Measurements from ENCODE around the gene ANXA6. TPM values are rescaled to one million over a fixed set of nuclear protein-coding genes. Genes with fewer than 3 reads are reported as not detected.

ANXA6 gene
- total RNA-seq, 1 experiment from 2014 or later, result 98.7 TPM

GRCh38 chr5:151086192-151086869 is 71.2 kb downstream of the ANXA6 start:
- no peak overlapping the region for H3K4me2 ChIP-seq (ENCODE audit: insufficient read depth, insufficient read length, low read length)
- no peak overlapping the region for H2BK5ac ChIP-seq (ENCODE audit: insufficient read length, low read length)
- H3K79me2 ChIP-seq (ENCODE audit: insufficient read depth, low read length), result no peaks in the 10 kb centered on the region
- no CpG with 5 or more reads among the region's 6 CpGs for WGBS (ENCODE audit: extremely low coverage, insufficient read length, low lambda C conversion rate)
- H3K4ac ChIP-seq (ENCODE audit: low read depth, low read length), result no peak overlapping the region
- Mint-ChIP-seq H3K9me3 (no peaks in the 10 kb centered on the region), H3K4me1 (peaks cover 17 to 18% of the 10 kb centered on the region in 2 experiments), H3K27ac (no peak overlapping the region), H3K27me3 (ENCODE audit: low read depth) (peaks cover 1% of the 10 kb centered on the region; the same call in 1 of the 2 replicates), H3K36me3 (ENCODE audit: insufficient read depth in 1 of 3, low read depth in 3 of 3) (no peaks in the 10 kb centered on the region), H3K4me3 (no peak overlapping the region)
- no peak overlapping the region for H2AK5ac ChIP-seq (ENCODE audit: insufficient read length, low read length)
- no peak overlapping the region for H3K23ac ChIP-seq (ENCODE audit: insufficient read length, low read depth, low read length)
- H3K18ac ChIP-seq (ENCODE audit: insufficient read length, low read depth, low read length), result no peak overlapping the region
- no peaks in the 10 kb centered on the region for H4K20me1 ChIP-seq (ENCODE audit: control insufficient read depth, insufficient read depth, insufficient read length)
- H3K9ac ChIP-seq (ENCODE audit: extremely low read depth, insufficient read length, low read length), result no peak overlapping the region
- H2BK120ac ChIP-seq (ENCODE audit: low read depth, low read length, poor library complexity, severe bottlenecking), result no peak overlapping the region
- no peak overlapping the region for H4K5ac ChIP-seq (ENCODE audit: insufficient read length, low read depth, low read length)
- H2AFZ ChIP-seq (ENCODE audit: low read length), result no peak overlapping the region
- no peak overlapping the region for H4K91ac ChIP-seq (ENCODE audit: insufficient read length, low read depth, low read length)
- H2BK15ac ChIP-seq (ENCODE audit: low read depth, low read length), result no peak overlapping the region
- no peak overlapping the region for H2BK20ac ChIP-seq (ENCODE audit: low read depth, low read length, poor library complexity, severe bottlenecking)
- DNase-seq, result no peak
- H3K9me3 ChIP-seq (ENCODE audit: control insufficient read depth, low read depth, low read length), result no peaks in the 10 kb centered on the region
- H3K4me1 ChIP-seq (ENCODE audit: insufficient read depth, low read length), result no peaks in the 10 kb centered on the region
- H4K8ac ChIP-seq (replicated peaks; ENCODE audit: insufficient read length, low read depth, low read length), result no peak overlapping the region
- no peak overlapping the region for H3K14ac ChIP-seq (ENCODE audit: insufficient read depth, low read length)
- H3K79me1 ChIP-seq (ENCODE audit: insufficient read depth, low read depth, low read length, poor library complexity, severe bottlenecking), result no peaks in the 10 kb centered on the region
- H3K56ac ChIP-seq (ENCODE audit: insufficient read length, low read depth, low read length), result no peak overlapping the region
- no peaks in the 10 kb centered on the region for H3K27me3 ChIP-seq (ENCODE audit: insufficient read depth, low read length)
- no peak overlapping the region for H3K27ac ChIP-seq (ENCODE audit: insufficient read length, low read depth, low read length)
- H2BK12ac ChIP-seq (ENCODE audit: insufficient read length, low read depth, low read length), result no peak overlapping the region
- no peak for TF ChIP-seq CTCF (conservative IDR thresholded peaks at IDR 0.05)
- no peak overlapping the region for H3T11ph ChIP-seq (ENCODE audit: low read length)
- H3K23me2 ChIP-seq (ENCODE audit: insufficient read length, low read depth, low read length, poor library complexity, severe bottlenecking), result peaks cover 2% of the 10 kb centered on the region
